Common myeloid progenitor, CD34-positive (primary cell): Measurements from ENCODE around the gene DIP2C.

ENCODE experiments used
- CTCF ChIA-PET: fragments of 350-600 bp; sonication (Branson Sonifier 250); formaldehyde crosslinking; loops from one replicate; lab custom pipeline; 2021; ENCODE audit warnings: antibody characterized with exemption; lab: Charles Lee
- POLR2A ChIA-PET: fragments of 350-600 bp; sonication (Branson Sonifier 250); formaldehyde crosslinking; loops from one replicate; lab custom pipeline; 2021; ENCODE audit warnings: antibody characterized with exemption; lab: Charles Lee
- DNase-seq, 3 donors: peaks; one replicate each; pipeline versions ENCODE4 v3.0.0 to v3.0.0-alpha.2; 2013
- H3K27ac ChIP-seq, 2 experiments: 1 replicate in 1 of 2; 2 replicates in 1 of 2; pipeline ENCODE4 v1.7.0; 2013; ENCODE audit warnings: inconsistent platforms in 2 of 2, low read length in 2 of 2, mild to moderate bottlenecking in 2 of 2, low read depth in 1 of 2, moderate library complexity in 1 of 2; ENCODE audit not compliant: severe bottlenecking in 2 of 2, insufficient read depth in 1 of 2, poor library complexity in 1 of 2
- H3K27me3 ChIP-seq, 5 experiments: replicated peaks in 2 of 5; 1 replicate in 3 of 5; 2 replicates in 2 of 5; pipeline versions ENCODE4 v1.6.1 to v1.7.0; 2013; ENCODE audit warnings: low read length in 4 of 5, mild to moderate bottlenecking in 2 of 5, moderate library complexity in 2 of 5, inconsistent platforms in 1 of 5; ENCODE audit not compliant: insufficient read depth in 5 of 5, control insufficient read depth in 4 of 5
- H3K36me3 ChIP-seq, 4 experiments: 1 replicate in 2 of 4; 2 replicates in 2 of 4; pipeline versions ENCODE4 v1.6.1 to v1.7.0; 2013; ENCODE audit warnings: low read length in 3 of 4, control low read depth in 1 of 4, mild to moderate bottlenecking in 1 of 4; ENCODE audit not compliant: control insufficient read depth in 4 of 4, insufficient read depth in 4 of 4
- H3K4me1 ChIP-seq, 4 experiments: 1 replicate in 3 of 4; 2 replicates in 1 of 4; pipeline versions ENCODE4 v1.6.1 to v1.7.1; 2013; ENCODE audit warnings: low read length in 3 of 4, mild to moderate bottlenecking in 3 of 4, control low read depth in 1 of 4, inconsistent platforms in 1 of 4, moderate library complexity in 1 of 4; ENCODE audit not compliant: control insufficient read depth in 4 of 4, insufficient read depth in 4 of 4; ENCODE audit errors: control extremely low read depth in 1 of 4
- H3K4me3 ChIP-seq, 7 experiments: 1 replicate in 4 of 7; 2 replicates in 3 of 7; pipeline versions ENCODE4 v1.5.1 to v1.7.0; 2013; ENCODE audit warnings: mild to moderate bottlenecking in 7 of 7, low read length in 6 of 7, moderate library complexity in 6 of 7, inconsistent platforms in 2 of 7, low read depth in 2 of 7, control low read depth in 1 of 7; ENCODE audit not compliant: insufficient read depth in 4 of 7, control insufficient read depth in 1 of 7; ENCODE audit errors: extremely low read depth in 1 of 7
- H3K9me3 ChIP-seq, 5 experiments: 1 replicate in 4 of 5; 2 replicates in 1 of 5; pipeline versions ENCODE4 v1.6.1 to v1.7.1; 2013; ENCODE audit warnings: low read length in 4 of 5, mild to moderate bottlenecking in 2 of 5, inconsistent platforms in 1 of 5, low read depth in 1 of 5, moderate library complexity in 1 of 5; ENCODE audit not compliant: control insufficient read depth in 4 of 5, insufficient read depth in 2 of 5; ENCODE audit errors: control extremely low read depth in 1 of 5
- WGBS: methylation state at CpG from one replicate; pipeline ENCODE4 v1.1.5; 2013; ENCODE audit not compliant: insufficient coverage; 5-methylcytosine and 5-hydroxymethylcytosine counted together

DIP2C gene

DNA sequence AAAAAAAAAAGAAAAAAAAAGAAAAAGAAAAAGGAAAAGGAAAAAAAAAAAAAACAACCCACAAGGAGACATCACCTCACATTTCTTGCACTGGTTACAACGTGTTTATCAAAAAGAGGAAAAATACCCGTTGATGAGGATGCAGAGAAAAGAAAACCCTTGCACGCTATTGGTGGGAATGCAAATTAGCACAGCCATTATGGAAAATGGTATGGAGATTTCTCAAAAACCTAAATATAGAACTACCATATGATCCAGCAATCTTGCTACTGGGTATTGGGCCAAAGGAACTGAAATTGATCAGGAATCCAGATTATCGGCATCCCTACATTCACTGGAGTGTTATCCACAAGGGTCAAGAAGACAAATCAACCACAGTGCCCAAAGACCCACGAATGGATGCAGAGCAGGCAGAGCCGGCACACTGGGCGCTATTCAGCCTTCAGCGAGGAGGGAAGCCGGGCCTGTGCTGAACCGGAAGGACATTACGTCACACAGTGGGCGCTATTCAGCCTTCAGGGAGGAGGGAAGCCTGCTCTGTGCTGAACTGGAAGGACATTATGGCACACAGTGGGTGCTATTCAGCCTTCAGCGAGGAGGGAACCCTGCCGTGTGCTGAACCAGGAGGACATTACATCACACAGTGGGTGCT lies 295.6 kb downstream of the DIP2C start:
- Histone ChIP-seq H3K9me3 (no peaks in the 10 kb centered on the region), H3K27me3 (peaks cover 0 to 2% (median 0%) of the 10 kb centered on the region in 5 experiments), H3K4me1 (no peaks in the 10 kb centered on the region), H3K4me3 (no peak overlapping the region), H3K27ac (no peak overlapping the region), H3K36me3 (no peaks in the 10 kb centered on the region)
- ChIA-PET POLR2A (no interaction called here), CTCF (no interaction called here)
- DNase-seq, result no peak
- WGBS, result 98% methylated on average over 11 of the region's 14 CpGs

GRCh38 chr10:393106-393745 lies 296.2 kb downstream of the DIP2C start:
- POLR2A ChIA-PET, result no interaction called here
- no peaks in the 10 kb centered on the region for H3K9me3 ChIP-seq
- H3K27ac ChIP-seq, result no peak overlapping the region
- H3K4me1 ChIP-seq, result no peaks in the 10 kb centered on the region
- H3K4me3 ChIP-seq, result no peak overlapping the region
- CTCF ChIA-PET, result no interaction called here
- H3K27me3 ChIP-seq, result peaks cover 0 to 2% (median 0%) of the 10 kb centered on the region in 5 experiments
- DNase-seq, result no peak
- WGBS, result 97% methylated on average over 11 of the region's 13 CpGs
- no peaks in the 10 kb centered on the region for H3K36me3 ChIP-seq

GRCh38 chr10:392705-393037 lies 296.8 kb downstream of the DIP2C start:
- no peak overlapping the region for H3K27ac ChIP-seq
- H3K9me3 ChIP-seq, result no peaks in the 10 kb centered on the region
- no peaks in the 10 kb centered on the region for H3K4me1 ChIP-seq
- no peak overlapping the region for H3K4me3 ChIP-seq
- POLR2A ChIA-PET, result no interaction called here
- no peaks in the 10 kb centered on the region for H3K36me3 ChIP-seq
- no peak for DNase-seq
- 87% methylated on average over 18 of the region's 21 CpGs for WGBS
- CTCF ChIA-PET, result no interaction called here
- H3K27me3 ChIP-seq, result peaks cover 0 to 2% (median 0%) of the 10 kb centered on the region in 5 experiments

DNA sequence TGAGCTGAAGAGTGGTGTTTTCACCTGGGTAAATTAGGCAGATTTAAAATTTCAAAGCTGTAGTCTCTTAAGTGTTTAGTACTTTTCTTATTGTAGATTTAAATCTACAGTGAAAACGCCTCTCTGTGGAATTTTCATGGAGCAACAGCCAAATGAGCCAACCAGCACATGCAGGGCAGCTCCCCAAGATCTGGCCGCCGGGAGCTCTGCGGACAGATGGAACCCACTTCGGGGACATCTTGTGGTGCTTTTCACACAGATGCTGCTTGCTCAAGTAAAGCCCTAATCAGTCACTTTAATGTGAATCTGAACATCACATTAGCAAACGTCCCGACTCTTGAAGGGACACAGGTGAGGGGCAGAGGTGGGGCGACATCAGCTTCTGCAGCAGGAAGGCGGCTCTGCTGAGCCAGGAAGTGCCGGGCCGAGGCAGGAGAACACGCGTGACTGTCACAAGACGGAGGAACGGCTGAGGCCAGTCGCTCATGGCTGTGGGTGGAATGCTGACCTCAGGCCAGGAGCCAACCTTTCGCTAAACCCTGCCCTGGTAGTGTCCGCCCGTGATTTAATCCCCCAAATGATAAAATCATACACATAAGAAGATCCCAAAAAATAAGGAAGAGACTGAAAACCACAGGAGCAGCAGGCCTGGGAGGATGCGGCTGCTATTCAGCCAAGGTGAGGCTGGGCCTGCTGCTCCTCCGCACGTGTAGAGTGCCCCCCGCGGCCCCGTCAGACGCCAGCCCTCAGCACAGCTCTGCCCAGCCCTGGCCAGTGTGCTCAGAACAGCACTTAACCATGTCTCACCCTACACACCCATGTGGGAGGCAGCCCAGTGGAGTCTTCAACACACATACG lies 297.4 kb downstream of the DIP2C start:
- WGBS, result 98% methylated on average over 24 of the region's 27 CpGs
- POLR2A ChIA-PET, result no interaction called here

GRCh38 chr10:391305-391704 lies 298.2 kb downstream of the DIP2C start:
- H3K27ac ChIP-seq, result no peak overlapping the region

More for the DNA sequence above, 297.4 kb downstream of the DIP2C start:
- Histone ChIP-seq H3K4me3 (no peak overlapping the region), H3K36me3 (no peaks in the 10 kb centered on the region), H3K4me1 (no peaks in the 10 kb centered on the region), H3K27ac (no peak overlapping the region), H3K27me3 (peaks cover 0 to 2% (median 0%) of the 10 kb centered on the region in 5 experiments), H3K9me3 (no peaks in the 10 kb centered on the region)
- CTCF ChIA-PET, result no interaction called here
- DNase-seq, result no peak

GRCh38 chr10:390449-391100 lies 298.9 kb downstream of the DIP2C start:
- Histone ChIP-seq H3K27me3 (peaks cover 0 to 2% (median 0%) of the 10 kb centered on the region in 5 experiments), H3K9me3 (no peaks in the 10 kb centered on the region), H3K36me3 (no peaks in the 10 kb centered on the region), H3K4me1 (no peaks in the 10 kb centered on the region), H3K27ac (no peak overlapping the region), H3K4me3 (no peak overlapping the region)
- 96% methylated on average over 31 of the region's 32 CpGs for WGBS
- no peak for DNase-seq
- ChIA-PET POLR2A (no interaction called here), CTCF (no interaction called here)

More at GRCh38 chr10:391305-391704, 298.2 kb downstream of the DIP2C start:
- DNase-seq, result no peak
- Histone ChIP-seq H3K4me3 (no peak overlapping the region), H3K4me1 (no peaks in the 10 kb centered on the region), H3K9me3 (no peaks in the 10 kb centered on the region), H3K36me3 (no peaks in the 10 kb centered on the region), H3K27me3 (no peaks in the 10 kb centered on the region)
- ChIA-PET CTCF (no interaction called here), POLR2A (no interaction called here)
- 96% methylated on average over 9 of the region's 9 CpGs for WGBS
